Caco-2 (cell line): ENCODE data around the gene CASQ2. TPM values are rescaled to one million over a fixed set of nuclear protein-coding genes. Genes with fewer than 3 reads are reported as not detected.

ENCODE experiments used
- BruUV-seq: library from RNA; stranded (reverse); fragments of 400-500 nt; replicated peaks from 2 replicates; lab custom pipeline; 2021; lab: Mats Ljungman, UMichigan
- CTCF ChIA-PET: fragments of 300-600 bp; sonication (Branson Sonifier 250); formaldehyde crosslinking; loops from one replicate; lab custom pipeline; 2022; ENCODE audit warnings: antibody characterized with exemption; lab: Charles Lee
- POLR2A ChIA-PET: fragments of 300-600 bp; sonication (Branson Sonifier 250); formaldehyde crosslinking; loops from one replicate; lab custom pipeline; 2022; ENCODE audit warnings: antibody characterized with exemption; lab: Charles Lee
- DNase-seq, 2 experiments: peaks; one replicate each; pipeline versions ENCODE4 v3.0.0 to v3.0.0-alpha.2; 2020 to 2022
- H3K27me3 ChIP-seq: replicated peaks from 2 replicates; pipeline ENCODE4 v1.6.0; 2011; ENCODE audit warnings: low read length; ENCODE audit not compliant: control insufficient read depth, insufficient read depth
- H3K36me3 ChIP-seq: 2 replicates; pipeline ENCODE4 v1.5.1; 2011; ENCODE audit warnings: low read length; ENCODE audit not compliant: control insufficient read depth, insufficient read depth
- H3K4me1 ChIP-seq: fragments of 250-450 bp; sonication (Bioruptor Pico); 2 replicates; pipeline ENCODE4 v1.5.1; 2020; ENCODE audit warnings: mild to moderate bottlenecking
- H3K4me3 ChIP-seq: 2 replicates; pipeline ENCODE4 v1.5.1; 2011; ENCODE audit warnings: low read depth, mild to moderate bottlenecking, control low read depth, low read length
- H3K9me3 ChIP-seq: fragments of 250-450 bp; sonication (Bioruptor Pico); 2 replicates; pipeline ENCODE4 v1.5.1; 2020; ENCODE audit warnings: mild to moderate bottlenecking, moderate library complexity
- H3K27ac Mint-ChIP-seq: one replicate; pipeline ENCODE4 v1.8.0; 2022; ENCODE audit warnings: mixed read lengths; ENCODE audit not compliant: unreplicated experiment
- H3K27me3 Mint-ChIP-seq: one replicate; pipeline ENCODE4 v1.8.0; 2022; ENCODE audit warnings: mixed read lengths; ENCODE audit not compliant: insufficient read depth, unreplicated experiment
- H3K36me3 Mint-ChIP-seq: one replicate; pipeline ENCODE4 v1.8.0; 2022; ENCODE audit warnings: mild to moderate bottlenecking, mixed read lengths; ENCODE audit not compliant: insufficient read depth, unreplicated experiment
- H3K4me1 Mint-ChIP-seq: one replicate; pipeline ENCODE4 v1.8.0; 2022; ENCODE audit warnings: low read depth, mixed read lengths; ENCODE audit not compliant: unreplicated experiment
- H3K4me3 Mint-ChIP-seq: one replicate; pipeline ENCODE4 v1.8.0; 2022; ENCODE audit warnings: mild to moderate bottlenecking, moderate library complexity, mixed read lengths; ENCODE audit not compliant: unreplicated experiment
- H3K9me3 Mint-ChIP-seq: one replicate; pipeline ENCODE4 v1.8.0; 2022; ENCODE audit warnings: mixed read lengths; ENCODE audit not compliant: unreplicated experiment
- CTCF ChIP-seq, 2 experiments: fragments of 200-600 bp in 1 of 2; IDR thresholded peaks; 1 replicate in 1 of 2; 2 replicates in 1 of 2; pipeline versions ENCODE4 v1.5.1 to v1.8.0; 2011 to 2022; ENCODE audit warnings: antibody characterized with exemption in 1 of 2, control low read depth in 1 of 2, inconsistent platforms in 1 of 2, low read depth in 1 of 2, low read length in 1 of 2, mild to moderate bottlenecking in 1 of 2, moderate library complexity in 1 of 2; ENCODE audit not compliant: insufficient read depth in 1 of 2, severe bottlenecking in 1 of 2, unreplicated experiment in 1 of 2
- intact Hi-C: fragments of 100-400 bp; cut with micrococcal nuclease; formaldehyde crosslinking; loops from one replicate; pipeline ENCODE4 v1.10.0; 2022; ENCODE audit not compliant: unreplicated experiment
- total RNA-seq: library from RNA; stranded (reverse); gene quantifications from 2 replicates; pipeline ENCODE4 v1.2.3, GENCODE V29; 2022

The CASQ2 gene
- total RNA-seq, 1 experiment from 2014 or later = 0.18 TPM

GRCh38 chr1:115705085-115705951, 63.2 kb downstream of the CASQ2 start:
- Mint-ChIP-seq H3K4me3 (no peak overlapping the region), H3K9me3 (no peaks in the 10 kb centered on the region), H3K27me3 (no peaks in the 10 kb centered on the region), H3K27ac (no peak overlapping the region), H3K4me1 (peaks cover 14% of the 10 kb centered on the region), H3K36me3 (no peaks in the 10 kb centered on the region)
- intact Hi-C loops = no loop called here
- DNase-seq = no peak
- ChIA-PET POLR2A (interaction anchor here (0.6 kb wide), 1 partner anchor 62 kb away, joined by 3 read pairs; no protein-coding TSS in a partner anchor), CTCF (interaction anchor here (2.4 to 2.6 kb wide), 2 partner anchors 10 to 63 kb away, joined by 17 to 22 read pairs; partner anchors contain the start of gene VANGL1)
- Histone ChIP-seq H3K36me3 (no peaks in the 10 kb centered on the region), H3K4me1 (peaks cover 22% of the 10 kb centered on the region), H3K4me3 (no peak overlapping the region), H3K27me3 (no peaks in the 10 kb centered on the region), H3K9me3 (no peaks in the 10 kb centered on the region)
- no TSS peak for BruUV-seq
- TF ChIP-seq CTCF (IDR thresholded peaks at IDR 0.05; ENCODE audit: insufficient read depth in 1 of 2, low read depth in 1 of 2, low read length in 1 of 2, severe bottlenecking in 1 of 2, unreplicated experiment in 1 of 2) = no peak

- CTCF ChIA-PET = interaction anchor here (1.1 kb wide), 1 partner anchor 95 kb away, joined by 3 read pairs; no protein-coding TSS in a partner anchor
- no peak for TF ChIP-seq CTCF (IDR thresholded peaks at IDR 0.05; ENCODE audit: insufficient read depth in 1 of 2, low read depth in 1 of 2, low read length in 1 of 2, severe bottlenecking in 1 of 2, unreplicated experiment in 1 of 2)
- Mint-ChIP-seq H3K36me3 (no peaks in the 10 kb centered on the region), H3K4me1 (peaks cover 14% of the 10 kb centered on the region), H3K27me3 (no peaks in the 10 kb centered on the region), H3K27ac (no peak overlapping the region), H3K9me3 (no peaks in the 10 kb centered on the region), H3K4me3 (no peak overlapping the region)
- no peaks in the 10 kb centered on the region for H3K36me3 ChIP-seq
- peaks cover 20% of the 10 kb centered on the region; the same call in 1 of the 2 replicates for H3K4me1 ChIP-seq
- no peaks in the 10 kb centered on the region for H3K9me3 ChIP-seq
- POLR2A ChIA-PET = no interaction called here
- H3K4me3 ChIP-seq = no peak overlapping the region
- no peak for DNase-seq
- no TSS peak for BruUV-seq
- no peaks in the 10 kb centered on the region for H3K27me3 ChIP-seq
- intact Hi-C loops = no loop called here
Measured at GRCh38 chr1:115702959-115703358, 65.6 kb downstream of the CASQ2 start.

DNA sequence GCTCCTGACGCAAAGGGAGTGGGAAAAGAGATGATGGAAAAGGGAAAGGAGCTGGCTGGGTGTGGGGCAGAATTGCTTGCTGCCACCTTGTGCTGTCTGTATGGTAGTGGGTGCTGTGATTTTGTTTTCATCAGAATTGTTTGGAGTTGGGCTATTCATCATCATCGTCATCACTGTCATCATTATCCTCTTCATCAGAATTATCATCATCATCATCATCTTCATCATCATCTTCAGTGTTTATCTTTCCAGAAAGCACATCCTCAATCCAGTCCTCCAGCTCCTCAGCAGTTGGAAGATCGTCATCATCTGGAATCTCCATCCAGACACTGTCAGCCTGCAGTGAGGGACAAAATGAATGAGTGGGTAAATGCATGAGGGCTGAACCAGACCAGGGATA, 67.4 kb downstream of the CASQ2 start:
- Mint-ChIP-seq H3K9me3 (no peaks in the 10 kb centered on the region), H3K36me3 (no peaks in the 10 kb centered on the region), H3K27ac (no peak overlapping the region), H3K4me3 (no peak overlapping the region), H3K4me1 (no peaks in the 10 kb centered on the region), H3K27me3 (no peaks in the 10 kb centered on the region)
- Histone ChIP-seq H3K9me3 (no peaks in the 10 kb centered on the region), H3K36me3 (no peaks in the 10 kb centered on the region), H3K4me3 (no peak overlapping the region), H3K4me1 (peaks cover 3% of the 10 kb centered on the region; the same call in 1 of the 2 replicates), H3K27me3 (no peaks in the 10 kb centered on the region)
- no TSS peak for BruUV-seq
- no peak for TF ChIP-seq CTCF (IDR thresholded peaks at IDR 0.05; ENCODE audit: insufficient read depth in 1 of 2, low read depth in 1 of 2, low read length in 1 of 2, severe bottlenecking in 1 of 2, unreplicated experiment in 1 of 2)
- ChIA-PET CTCF (no interaction called here), POLR2A (no interaction called here)
- DNase-seq = no peak
- intact Hi-C loops = no loop called here
